Measurements from ENCODE around the gene VPS52.
"Not testable (repeated sequence)": the region's sequence is repeated elsewhere in the genome, so short reads cannot be mapped to it uniquely, and the experiment has no call there.

Gene VPS52

GRCh38 chr6:33249732-33250630, 21.7 kb downstream of the VPS52 start:
- DNase-seq: peak; percentile 13

DNA sequence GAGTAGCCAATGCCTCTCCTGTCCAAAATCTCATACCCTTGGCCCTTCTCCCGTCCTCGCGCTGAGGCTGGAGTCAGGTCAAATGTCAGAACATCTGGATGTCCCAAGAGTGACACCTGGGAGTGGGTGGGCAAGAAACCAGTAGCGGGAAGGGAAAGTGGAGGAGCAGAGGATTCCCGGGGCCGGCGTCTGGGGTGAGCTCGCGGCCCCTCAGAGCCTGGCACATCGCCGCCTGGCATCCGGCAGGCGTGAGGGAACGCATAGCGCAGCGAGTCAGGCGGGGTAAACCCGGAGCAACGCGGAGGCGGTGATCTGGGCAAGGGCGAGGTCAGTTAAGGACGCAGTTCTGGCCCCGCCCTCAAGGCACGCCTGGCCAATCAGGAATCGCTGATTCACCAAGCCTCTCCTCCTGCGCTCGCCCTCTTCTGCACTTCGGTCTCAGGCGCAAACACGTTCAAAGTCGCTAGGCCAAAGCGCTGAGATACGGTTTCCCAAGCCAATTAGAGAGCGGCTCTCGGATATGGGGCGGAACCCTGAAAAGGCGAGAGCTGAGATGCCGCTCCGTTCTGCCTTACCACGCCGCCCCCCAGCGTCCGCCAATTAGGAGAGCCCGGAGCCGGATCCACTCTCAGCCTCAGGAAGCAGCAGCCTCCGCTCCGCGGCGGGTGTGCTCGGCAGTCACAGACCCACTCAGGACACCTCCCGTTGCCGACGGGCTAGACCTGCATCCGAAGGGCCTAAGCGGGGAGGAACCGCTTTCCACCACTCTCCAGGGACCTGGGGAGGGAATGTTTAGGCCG, 22.5 kb downstream of the VPS52 start:
- peak; percentile 98 for DNase-seq

- DNase-seq: no peak
Observed at GRCh38 chr6:33248643-33248931, 23.1 kb downstream of the VPS52 start.

DNA sequence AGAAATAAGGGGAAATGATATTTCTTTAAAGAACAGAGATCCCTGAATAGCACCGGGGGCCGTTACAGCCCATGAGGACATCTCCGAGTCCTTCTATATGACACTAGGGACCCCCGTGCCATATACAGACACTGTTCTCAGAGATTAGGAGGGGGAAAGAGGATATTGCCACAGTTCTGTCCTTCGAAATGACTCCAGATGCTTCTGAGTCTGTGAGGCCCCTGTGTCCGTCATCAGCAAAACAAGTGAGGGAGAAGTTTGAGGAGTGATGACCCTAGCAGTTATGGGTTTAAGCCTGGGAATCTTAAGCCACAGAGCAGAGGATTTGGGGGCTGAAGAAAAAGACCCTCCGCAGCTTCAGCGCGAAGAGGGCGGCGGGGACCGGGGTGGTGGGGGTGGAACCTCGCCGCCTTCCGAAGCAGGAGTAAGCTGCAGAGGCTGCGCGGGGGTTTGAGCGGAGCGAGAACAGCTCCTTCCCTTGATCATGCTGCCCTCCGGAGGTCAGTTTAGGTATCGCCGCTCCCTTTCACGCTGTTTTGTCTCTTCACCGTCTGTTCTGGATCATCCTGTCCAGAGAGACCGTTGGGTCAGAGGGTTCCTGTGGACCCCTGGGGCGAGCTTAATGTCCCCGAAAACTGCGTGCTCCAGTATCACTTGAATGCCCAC, 23.6 kb downstream of the VPS52 start:
- DNase-seq: peak; percentile 94

DNA sequence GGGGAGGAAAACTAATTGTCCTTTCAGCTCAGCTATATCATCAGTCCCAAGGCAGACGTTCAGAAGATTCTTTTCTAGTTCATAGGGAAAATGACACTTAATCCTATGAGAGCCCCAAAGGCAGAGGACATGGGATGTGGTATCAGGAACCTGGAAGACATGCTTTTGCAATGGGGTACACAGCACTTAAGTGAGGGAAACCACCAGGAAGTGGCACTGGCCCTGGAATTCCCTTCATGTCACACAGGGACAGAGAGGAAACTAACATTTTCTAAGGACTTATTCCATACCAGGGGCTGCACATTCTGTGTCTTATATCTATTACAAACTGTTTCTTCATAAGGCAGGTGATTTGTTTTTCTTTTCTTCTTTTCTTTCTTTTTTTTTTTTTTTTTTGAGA, 28.2 kb downstream of the VPS52 start:
- DNase-seq: no peak

DNA sequence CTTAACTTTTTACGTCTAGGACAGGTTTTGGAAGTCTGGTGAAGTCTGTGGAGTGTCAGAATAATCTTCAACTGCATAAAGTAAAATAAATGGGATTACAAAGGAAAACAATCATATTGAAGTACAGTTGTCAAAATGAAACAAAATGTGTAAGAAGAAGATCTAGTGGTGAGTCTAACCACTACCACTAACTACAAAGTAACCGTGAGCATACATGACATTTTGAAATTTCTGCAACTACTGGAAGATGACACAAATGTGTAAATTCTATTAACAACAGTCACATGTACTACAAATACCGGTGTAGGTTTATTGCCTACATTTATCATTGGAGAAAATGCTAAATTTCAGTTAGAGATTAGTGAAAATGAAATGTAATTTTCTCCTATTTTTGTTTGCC, 29.7 kb downstream of the VPS52 start:
- no peak for DNase-seq

GRCh38 chr6:33237741-33238140, 33.9 kb downstream of the VPS52 start:
- no peak for DNase-seq

- DNase-seq: no peak
Observed at GRCh38 chr6:33236852-33237251, 34.8 kb downstream of the VPS52 start.

- no peak for DNase-seq
Observed at GRCh38 chr6:33236328-33236727, 35.3 kb downstream of the VPS52 start.

DNA sequence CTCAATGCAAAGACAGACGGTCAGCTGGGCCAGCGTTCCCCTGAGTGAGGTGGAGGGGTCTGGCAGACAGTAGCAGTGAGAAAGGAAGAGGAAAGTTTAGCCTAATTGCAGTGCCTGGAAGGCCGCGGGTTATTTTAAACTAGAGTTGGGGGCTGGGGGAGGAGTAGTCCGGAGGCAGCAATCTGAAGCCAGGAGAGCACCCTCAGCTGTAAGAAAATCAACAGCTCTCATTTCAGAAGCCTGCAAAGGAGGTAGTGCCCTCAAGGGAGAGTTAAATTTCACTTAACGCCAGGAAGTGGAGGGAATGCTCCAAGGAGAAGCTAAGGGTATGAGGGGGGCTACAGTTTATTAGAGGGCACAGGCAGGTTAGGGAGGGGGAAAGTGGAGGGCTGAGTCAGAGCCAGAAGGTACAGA, 36.4 kb downstream of the VPS52 start:
- DNase-seq: no peak

DNA sequence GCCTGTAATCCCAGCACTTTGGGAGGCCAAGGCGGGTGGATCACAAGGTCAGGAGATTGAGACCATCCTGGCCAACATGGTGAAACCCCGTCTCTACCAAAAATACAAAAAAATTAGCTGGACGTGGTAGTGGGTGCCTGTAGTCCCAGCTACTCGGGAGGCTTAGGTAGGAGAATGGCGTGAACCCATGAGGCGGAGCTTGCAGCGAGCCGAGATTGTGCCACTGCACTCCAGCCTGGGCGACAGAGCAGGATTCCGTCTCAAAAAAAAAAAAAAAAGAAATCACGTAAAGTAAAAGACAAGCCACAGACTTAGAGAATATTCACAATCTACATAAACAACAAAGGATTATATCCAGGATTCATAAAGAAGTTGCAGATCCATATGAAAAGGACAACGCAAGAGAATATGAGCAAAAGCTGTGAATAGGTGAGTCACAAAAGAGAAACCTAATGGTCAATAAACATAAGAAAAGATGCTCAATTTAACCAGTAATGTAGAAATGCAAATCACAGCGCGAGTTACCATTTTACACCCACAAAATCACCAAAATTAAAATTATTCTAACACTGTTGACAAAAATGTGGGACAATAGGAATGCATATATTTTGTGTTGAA, 45.1 kb downstream of the VPS52 start:
- not testable (repeated sequence) for DNase-seq

DNA sequence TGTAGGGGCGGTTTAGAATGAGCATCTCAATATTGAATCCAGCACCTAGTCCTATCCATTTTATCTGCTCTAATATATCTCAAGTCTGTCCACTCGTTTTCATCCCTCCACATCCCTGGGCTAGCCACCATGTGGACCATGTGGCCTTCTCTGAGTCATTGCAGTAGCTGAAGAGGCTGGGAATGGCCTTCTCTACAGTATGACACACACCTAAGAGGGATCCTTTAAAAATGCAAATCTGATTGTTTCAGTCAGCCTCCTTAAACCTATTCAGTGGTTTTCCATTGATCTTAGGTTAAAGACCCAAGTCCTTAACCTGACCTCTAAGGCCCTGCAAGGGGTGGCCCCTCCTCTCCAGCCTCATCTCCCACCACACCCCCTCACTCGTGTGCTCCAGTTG, 54.0 kb downstream of the VPS52 start:
- no peak for DNase-seq

DNA sequence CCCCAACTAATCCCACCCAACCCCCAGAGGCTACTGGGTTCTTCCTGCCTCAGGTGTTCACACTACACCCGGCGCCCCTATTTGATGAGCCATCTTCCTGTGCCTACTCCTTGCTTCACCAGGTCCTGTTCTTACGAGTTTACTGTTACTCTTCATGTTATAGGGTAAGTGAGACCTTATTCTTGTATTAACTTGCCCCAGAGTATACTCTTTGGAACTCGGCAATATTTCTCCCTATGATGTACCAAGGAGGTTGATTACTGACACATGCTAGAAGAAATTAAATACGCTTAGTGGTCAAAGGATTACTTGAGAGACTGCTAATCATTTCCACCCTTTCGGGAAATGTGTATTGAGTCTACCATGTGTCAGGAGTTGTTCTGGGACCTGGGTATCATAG, 54.4 kb downstream of the VPS52 start:
- no peak for DNase-seq

GRCh38 chr6:33216117-33216649, 55.5 kb downstream of the VPS52 start:
- no peak for DNase-seq

DNA sequence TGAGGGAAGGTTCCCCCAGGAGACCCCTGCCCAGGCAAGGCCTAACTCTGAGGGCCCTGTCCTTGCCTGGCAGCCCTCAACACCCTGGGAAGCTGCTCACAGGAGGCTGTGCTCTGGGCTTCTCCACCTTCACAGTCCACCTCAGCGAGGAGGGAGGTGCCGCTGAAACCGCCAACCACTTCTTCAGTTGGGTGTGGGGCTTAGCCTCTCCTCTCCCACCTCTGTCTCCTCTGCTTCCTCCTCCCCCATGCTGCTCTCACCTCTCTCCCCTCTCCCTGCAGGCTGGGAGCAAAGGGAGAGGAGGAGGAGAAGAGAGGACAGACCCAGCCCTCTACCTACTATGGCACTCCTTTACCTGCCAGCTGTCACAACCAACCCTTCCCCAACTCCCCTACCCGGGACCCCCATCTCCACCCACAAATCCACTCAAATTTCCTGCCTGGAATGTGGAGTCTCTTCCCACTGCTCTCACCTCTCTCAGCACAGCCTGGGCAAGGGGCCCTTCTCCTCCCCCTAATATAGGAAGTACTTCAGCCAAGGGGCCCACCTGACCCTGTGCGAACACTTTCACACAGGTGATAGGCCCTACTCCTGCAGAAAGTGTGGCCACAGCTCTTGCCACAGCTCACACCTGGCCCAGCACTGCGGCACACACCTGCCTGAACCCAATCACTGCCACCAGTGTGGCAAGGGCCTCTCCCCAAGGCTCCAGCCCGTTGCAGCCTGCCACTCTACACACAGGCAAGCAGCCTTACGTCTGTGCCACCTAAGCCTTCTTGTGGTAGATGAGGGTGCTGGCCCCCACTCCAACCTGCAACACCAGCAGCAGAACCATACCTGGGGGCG, 56.2 kb downstream of the VPS52 start:
- DNase-seq: no peak

- DNase-seq: no peak
Observed at GRCh38 chr6:33213989-33214335, 57.7 kb downstream of the VPS52 start.

GRCh38 chr6:33213166-33213988, 58.3 kb downstream of the VPS52 start:
- peak; percentile 39 for DNase-seq

DNA sequence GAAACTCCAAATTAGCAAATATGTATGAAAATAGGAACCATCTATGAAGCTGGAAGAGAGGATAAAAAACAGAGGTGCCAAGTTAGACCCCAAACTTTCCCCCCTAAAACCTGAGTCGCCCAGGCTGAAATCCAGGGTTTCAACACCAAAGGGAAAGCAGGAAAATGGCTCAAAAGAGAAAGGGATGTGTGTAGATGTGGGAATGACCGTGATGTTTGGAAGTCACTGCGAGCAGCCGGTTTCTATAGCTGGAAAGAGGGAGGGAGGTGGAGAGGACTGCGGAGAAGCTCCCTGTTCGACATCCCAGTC, 58.9 kb downstream of the VPS52 start:
- no peak for DNase-seq

GRCh38 chr6:33211666-33212422, 59.8 kb downstream of the VPS52 start:
- DNase-seq: no peak

DNA sequence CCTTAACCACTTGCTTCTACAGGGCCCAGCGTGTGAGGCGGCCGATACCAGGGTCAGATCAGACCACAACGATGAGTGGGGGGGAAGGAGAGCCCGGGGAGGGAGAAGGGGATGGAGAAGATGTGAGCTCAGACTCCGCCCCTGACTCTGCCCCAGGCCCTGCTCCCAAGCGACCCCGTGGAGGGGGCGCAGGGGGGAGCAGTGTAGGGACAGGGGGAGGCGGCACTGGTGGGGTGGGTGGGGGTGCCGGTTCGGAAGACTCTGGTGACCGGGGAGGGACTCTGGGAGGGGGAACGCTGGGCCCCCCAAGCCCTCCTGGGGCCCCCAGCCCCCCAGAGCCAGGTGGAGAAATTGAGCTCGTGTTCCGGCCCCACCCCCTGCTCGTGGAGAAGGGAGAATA, 60.5 kb downstream of the VPS52 start:
- DNase-seq: no peak

DNA sequence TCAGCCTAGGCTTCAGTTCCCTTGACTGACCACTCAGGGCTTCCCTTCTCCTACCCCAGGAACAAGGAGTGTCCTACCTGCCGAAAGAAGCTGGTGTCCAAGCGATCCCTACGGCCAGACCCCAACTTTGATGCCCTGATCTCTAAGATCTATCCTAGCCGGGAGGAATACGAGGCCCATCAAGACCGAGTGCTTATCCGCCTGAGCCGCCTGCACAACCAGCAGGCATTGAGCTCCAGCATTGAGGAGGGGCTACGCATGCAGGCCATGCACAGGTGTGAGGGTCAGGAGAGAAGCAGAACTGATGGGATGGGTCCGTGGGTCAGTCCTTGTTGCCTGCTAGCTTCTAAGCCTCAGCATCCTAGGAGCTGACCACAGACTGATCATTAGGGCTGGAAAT, 61.8 kb downstream of the VPS52 start:
- DNase-seq: no peak
